ENCODE data around the gene SETD3.
"Not testable (repeated sequence)": the region's sequence is repeated elsewhere in the genome, so short reads cannot be mapped to it uniquely, and the experiment has no call there.

Gene SETD3

DNA sequence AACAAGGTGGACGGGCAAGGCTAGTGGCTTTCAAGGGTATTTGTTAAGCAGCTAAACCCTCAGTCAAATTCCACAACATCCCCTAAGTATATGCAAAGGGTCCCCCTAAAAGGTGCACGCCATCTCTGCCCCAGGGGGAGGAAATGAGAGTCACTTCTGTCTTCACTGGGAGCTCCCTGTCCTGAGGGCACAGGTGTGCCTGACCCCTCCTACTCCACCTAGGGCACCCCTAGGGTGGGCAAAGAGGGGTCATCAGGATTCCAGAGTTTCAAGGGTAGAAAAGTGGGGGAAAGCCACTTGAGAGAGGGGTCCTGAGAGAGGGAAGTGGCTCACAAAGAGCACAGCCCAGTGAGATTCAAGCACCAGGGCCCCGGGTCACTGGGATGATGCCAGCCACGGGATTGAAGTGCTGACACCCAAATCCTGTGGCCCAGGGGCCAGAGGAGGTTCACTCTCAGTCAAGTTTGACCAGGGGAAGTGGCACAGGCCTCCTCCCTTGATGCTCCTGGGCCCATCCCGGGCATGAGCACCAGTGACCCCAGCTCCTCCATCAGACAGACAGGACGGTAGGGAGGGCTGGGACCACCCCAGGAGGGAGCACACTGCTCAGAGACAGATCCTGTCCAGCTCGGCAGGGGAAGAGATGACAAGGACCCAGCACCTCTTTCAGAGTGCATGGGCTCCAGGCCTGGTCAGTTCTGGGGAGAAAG, 126.3 kb downstream of the SETD3 start:
- no peak for DNase-seq

GRCh38 chr14:99352688-99353280, 127.9 kb downstream of the SETD3 start:
- DNase-seq: no peak

DNA sequence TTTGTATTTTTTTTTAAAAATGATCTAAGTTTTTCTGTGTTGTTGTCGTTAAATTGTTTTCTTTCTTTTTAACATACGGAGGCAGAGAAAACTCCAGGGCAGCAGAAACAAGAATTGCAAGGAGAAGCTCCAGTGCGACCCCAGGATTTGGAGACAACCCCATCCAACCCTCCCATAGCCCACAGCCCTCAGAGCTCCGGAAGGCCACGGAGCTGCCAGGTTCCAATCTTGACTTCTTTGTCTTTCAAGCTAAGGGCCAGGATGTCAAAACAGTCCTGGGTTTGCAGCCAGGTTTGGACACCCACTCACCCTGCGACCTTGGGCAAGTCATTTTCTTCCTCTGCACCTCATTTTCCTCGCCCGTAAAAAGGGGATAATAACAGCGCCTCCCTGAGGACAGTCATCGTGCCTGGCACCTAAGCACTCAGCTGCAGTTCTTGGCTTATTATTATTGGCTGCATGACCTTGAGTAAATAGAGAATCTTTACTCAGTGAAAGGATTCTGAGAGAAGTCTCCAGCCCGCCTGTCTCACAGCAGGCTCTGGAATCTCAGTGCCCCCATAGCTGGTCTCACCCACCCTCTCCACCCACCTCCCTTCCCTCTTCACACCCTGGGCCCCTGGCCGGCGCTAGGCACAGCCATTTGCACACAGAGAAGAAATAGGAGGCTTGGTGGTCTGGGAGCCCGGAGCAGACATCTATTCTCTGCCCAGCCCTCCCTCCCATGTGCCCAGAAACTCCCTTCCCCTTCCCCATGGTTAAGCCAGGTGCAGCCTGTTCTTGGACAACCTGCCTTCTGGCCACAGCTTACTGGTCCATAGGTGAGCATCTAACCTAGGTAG, 129.3 kb downstream of the SETD3 start:
- DNase-seq: no peak

- no peak for DNase-seq
Observed at GRCh38 chr14:99350751-99351150, 129.9 kb downstream of the SETD3 start.

DNA sequence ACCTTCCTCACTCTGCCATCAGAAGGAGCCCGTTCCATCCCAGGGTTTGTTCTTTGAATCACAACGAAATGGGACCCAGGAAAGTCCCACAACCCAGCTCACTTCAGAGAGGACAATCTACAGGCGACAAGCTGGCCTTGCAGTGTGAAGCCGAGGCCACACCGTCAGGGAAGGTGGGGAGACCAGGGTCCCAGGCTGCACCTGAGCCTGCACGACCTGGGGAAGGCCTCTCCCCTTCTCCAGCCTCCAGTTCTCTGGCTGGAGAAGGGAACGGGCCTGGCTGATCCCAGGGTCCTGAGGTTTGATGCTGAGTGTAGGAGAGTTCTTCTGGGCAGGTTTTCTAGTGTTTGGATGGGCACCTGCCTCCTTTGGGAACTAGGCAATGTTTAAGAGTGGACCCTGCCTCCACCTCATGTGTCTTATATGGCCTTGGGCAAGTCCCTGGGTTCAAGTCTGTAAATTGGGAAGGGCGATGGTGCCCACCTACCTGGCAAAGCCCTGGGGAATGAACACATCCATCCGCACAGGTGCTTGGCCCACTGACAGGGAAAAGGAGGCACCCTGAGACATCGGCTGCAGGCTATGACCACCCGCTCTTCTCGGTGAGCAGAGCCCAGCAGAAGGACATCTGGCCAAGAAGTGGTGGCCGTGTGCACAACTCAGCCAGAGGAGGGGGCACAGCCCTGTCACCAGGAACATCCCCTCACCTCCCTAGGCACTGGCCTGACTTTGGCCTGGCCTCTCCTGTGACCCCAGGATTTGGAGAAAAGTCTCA, 130.8 kb downstream of the SETD3 start:
- DNase-seq: no peak

DNA sequence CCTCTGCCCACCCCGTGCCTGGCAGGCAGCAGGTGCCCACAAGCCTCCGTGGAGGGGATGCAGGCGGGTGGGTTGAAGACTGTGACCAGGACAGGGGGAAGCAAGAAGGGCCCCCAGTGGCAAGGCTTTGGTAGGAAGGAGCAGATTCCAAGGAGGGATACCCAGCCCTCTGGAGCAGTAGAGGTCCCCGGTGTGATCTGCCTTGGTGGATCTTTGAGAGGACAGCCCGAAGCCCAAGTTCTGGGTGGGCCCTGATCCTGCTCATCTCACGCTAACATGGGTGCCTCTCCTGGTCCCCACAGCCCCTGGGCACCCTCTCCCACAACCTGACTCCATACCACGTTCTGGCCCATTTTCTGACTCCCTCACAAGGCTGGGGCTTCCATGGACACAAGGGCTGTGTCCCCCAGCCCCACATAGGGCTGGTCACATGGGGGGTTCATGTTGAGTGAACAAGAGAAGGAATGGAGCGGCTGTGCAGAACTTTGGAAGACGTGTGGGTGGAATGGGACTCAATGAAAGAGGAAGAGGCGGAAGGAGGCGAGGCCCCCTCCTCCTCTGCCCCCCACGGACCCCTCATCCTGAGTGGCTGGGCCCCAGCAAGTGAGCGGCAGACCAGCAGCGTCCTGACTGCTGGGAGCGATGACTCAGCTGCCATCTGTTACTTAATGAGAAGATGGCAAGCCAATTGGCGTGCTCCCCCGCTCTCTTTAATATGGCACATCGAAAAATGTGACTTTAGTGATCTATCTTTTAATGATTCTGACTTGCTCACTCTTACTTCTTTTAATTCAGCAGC, 131.6 kb downstream of the SETD3 start:
- no peak for DNase-seq

GRCh38 chr14:99348231-99348630, 132.4 kb downstream of the SETD3 start:
- not testable (repeated sequence) for DNase-seq

Measured in stimulated activated CD4-positive, alpha-beta T cell treated with anti-CD3 and anti-CD28 coated beads, Interleukin-4, amount 100 ng/mL, for 24 hours (primary cell).